ENCODE data around the gene POP4.
A peak's percentile ranks its signal among the peaks of the same experiment; 100 is the strongest.
"Not testable (repeated sequence)": the region's sequence is repeated elsewhere in the genome, so short reads cannot be mapped to it uniquely, and the experiment has no call there.

The POP4 gene

DNA sequence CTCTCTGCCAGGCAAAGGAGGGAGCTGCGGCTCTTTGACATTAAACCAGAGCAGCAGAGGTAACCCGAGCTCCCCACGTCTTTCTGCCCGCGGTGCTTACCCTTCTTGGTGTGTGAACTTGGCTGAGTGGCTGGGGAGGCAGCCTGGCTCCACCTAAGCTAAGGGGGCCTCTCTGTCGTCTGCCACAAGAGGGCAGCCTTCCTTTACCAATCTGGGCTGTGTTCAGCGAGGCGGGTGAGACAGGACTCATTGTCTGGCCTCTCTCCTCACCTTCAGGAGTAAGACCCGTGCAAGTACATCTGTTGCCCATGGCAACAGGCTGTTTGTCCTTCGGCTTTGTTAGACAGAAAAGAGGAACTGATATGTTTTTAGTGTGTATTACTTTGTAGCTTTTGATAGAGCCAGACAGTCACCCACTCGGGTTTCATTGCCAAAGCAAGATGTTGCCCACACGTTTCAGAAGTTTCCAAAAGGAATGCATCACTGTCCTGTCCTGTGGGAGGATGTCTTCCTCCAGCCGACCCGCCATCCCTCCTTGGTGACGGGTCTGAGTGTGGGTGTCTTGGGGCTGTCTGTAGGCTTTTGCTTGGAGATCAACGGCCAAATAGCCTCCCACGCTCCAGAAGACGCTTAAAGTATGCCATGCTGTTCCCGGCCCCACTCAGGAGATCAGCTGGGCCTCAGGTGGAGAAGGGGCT is 4.6 kb downstream of the POP4 start:
- peak; percentile 79 for DNase-seq (ENCODE audit: low read depth)

DNA sequence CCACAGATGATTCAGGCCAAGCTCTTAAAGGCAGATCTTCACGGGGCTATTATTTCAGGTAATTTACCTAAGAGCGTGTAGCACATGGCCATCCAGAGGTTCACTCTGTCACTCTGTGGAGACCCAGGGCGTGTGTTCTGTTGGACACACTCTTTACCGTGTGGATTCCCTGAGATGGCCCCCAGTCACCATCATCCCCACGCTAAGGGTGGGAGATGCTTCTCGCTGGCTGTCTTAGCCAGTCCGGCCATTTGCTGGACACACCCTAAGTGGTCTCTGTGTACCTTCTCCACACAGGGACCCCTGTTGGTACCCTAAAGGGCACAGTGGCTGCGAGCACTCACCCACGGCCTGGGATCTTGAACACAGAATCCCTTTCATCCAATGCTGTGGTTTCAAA is 6.0 kb downstream of the POP4 start:
- no peak for DNase-seq (ENCODE audit: low read depth)

DNA sequence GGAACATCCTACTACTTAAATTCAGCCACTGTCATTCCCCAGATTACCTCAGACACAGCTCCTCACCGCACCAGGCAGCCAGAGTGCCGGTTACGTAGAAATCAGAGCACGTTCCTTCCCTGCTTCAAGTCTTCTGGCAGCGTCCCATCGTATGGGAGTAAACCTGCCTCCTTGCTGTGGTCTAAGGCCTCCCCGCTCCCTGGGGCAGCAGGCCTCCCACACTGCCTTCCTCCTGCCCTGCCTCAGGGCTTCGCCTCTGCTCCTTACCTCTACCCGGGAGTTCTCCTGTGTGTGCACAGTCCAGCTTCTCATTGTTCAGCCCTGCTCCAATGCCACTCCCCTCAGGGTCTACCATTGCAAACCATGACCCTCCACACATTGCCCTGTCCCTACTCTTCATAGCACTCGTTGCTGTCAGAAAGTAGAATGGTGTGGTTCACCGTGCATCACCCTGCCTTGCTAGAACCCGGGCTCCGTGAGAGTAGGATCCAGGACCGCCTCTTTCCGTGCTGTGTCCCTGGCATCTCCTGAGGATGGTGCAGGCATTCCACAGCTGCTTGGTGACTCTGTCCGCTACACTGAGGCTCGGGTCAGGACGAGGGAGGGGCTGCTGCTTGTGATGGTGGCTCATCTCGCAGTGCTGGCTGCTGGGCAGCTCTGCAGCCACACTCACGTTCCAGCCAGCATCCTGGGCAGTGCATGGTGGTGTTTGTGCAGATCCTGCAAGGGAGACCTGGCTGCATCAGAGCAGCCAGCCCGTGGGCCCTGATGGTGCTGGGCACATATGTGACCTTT is 6.9 kb downstream of the POP4 start:
- no peak for DNase-seq (ENCODE audit: low read depth)

DNA sequence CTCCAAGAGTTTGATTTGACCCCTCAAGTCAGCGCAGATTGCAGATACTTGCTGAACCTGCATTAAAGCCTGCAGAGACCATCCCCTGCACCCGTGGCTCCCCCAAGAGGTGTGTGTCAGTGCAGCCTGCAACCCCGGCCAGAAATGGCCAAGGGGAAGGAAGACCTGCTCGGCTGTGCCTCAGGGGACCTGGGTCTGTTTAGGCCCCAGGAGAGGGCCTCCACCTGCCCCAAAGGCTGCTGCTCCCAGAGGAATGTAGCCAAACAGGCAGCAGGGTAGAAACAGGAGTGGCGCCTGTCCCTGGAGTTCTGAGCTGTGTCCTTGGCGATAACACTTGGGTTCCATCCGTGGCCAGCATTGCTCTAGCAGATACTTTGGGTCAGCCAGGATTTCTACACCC is 8.0 kb downstream of the POP4 start:
- DNase-seq (ENCODE audit: low read depth), result no peak

DNA sequence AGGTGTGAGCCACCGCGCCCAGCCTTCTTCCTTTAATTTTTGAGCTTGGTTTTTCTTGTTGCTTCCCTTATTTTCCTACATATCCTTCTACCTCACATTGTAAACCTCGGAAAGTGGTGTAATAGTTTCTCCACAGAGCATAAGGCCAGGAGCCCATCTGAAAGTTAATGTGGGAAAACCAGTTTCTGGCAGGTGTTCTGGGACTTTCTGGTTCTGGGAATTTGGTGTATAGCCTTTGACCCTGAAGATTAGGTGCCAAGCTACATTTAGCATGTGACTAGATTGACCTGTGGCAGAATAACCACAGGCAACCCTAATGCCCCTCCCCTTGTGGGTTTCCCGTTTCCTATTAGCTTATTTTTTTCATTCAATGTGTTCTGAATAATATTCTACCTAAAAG is 8.7 kb downstream of the POP4 start:
- no peak for DNase-seq (ENCODE audit: low read depth)

DNA sequence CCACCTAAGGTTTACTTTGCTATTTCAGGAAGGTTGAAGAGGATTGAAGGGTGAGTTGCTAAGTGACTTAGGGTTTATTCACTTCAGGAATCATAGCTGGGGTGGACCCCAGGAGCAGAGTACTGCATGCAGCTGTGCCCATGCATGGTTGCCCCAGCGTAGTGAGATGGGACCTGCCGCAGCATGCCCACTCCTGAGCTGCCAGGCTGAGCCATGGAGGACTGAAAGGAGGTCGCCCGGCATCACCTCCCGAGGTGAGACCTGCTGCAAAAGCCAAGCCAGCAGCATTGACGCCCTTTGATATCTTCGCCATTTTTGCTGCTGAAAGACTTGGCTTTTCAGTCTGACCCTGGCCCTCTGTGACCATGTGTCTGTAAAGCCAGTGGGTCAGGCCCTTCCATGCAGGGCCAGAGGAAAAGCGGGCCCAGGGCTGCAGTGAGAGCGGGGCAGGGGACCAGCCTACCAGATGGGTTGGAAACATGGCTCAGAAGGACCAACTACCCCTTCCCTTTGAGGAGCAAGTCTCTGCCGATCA is 9.9 kb downstream of the POP4 start:
- DNase-seq (ENCODE audit: low read depth), result no peak

DNA sequence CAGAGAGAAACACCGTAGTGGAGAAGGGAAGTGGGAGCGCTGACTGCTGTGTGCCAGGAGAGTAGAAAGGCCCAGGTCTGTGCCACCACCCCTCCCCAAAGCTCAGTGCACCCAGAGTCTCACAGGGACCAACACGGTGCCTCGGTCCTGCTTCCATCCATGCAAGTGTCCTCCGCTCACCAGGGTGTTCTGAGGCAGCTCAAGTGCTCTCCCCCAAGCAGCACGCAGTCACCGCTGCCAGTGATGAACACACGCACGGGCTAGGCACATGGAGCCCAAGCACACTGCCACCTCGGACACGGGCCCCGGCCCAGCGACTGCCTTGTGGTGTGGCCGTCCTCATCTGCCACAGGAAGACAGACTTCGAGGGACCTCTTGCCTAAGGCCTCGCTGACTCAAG is 10.5 kb downstream of the POP4 start:
- no peak for DNase-seq (ENCODE audit: low read depth)

DNA sequence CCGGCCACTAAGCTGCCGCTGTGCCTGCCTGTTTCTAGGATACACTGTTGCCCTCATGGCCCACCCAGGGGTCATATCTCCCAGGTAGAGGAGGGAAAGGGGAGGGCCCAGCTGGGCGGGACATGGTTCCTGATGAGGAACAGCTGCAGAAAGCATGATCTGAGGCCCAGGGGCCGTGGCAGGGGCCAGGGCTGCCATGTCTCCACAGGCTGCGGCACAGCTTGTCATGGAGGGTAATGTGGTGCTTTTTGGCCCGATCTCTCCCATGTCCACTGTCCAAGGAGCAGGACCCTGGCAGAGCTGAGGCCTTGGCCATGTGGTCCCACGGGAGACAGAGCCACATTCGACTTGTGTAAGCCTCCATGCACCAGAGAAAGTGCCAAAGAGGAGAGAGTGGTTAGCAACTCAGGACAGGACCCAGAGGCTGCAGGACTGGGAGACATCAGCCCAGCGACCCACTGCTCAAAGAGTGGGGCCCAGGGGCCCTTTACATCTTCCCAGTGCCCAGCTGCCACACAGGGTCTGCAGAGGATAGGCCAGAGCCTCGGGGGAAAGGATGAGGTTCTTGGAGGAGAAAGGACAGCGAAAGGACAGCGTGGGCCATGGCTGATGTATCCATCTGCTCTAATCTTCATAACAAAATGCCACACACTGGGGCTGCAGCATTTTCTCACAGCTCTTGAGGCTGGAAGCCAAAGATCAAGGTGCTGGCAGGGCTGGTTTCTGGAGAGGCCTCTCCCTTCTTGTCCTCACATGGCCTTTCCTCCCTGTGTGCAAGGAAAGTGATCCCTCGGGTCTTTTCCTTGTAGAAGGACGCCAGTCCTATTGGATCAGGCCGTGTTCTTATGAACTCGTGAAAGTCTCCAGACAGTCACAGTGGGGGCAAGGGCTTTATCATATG is 11.5 kb downstream of the POP4 start:
- DNase-seq (ENCODE audit: low read depth), result no peak

DNA sequence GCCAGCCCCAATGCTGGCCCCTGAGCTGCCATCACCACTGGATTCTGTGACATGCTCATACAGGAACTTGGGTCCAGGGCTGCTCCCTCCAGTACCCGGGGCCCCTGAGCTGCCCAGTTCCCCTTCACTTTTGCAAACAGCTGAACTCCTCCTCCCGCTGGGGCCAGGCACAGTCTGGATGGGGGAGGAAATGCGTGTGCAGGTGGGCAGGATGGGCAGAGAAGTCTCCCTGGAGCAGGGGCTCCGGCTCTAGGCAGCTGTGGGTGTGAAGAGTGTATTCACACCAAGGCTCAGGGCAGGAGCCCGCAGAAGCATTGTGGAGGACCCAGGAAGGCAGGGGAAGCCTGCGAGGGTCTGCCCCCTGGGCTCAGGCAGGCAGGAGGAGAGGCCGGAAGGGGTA is 12.4 kb downstream of the POP4 start:
- DNase-seq (ENCODE audit: low read depth), result no peak

DNA sequence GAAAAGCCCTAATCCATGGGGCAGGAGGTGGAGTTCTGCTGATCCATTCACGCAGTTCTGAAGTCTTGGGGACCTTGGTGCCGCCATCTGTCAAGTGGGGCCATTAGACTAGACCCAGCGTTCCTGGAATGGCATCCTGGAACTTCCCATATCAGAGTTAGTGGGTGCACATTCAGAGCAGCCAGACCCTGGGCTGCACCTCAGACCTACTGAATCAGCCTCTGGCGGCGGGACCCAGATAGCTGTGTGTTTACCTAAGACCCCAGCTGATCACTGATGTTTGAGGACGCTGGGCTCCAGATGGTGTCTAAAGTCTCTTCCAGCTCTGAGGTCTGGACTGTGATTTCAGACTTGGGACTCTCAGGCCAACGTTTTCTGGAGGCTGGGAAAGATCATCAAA is 12.8 kb downstream of the POP4 start:
- DNase-seq (ENCODE audit: low read depth), result no peak

DNA sequence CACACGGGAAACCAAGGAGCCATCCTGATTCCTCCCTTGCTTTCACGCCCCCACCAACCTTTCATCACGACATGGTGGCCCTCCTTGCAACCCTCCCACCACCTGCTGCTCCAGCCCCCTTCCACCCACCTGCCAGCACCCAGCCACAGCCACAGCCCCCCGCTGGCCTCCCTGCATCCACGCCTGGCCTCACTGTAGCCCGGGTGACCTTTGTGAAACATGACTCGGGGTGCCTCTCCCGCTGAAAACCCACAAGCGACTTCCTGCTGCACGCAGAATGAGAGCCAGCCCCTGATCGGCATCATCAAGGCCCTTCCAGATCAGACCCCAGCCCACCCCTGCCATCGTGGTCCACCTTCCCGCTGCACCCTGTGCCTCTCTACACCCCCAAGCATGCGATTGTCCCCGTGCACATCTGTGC is 14.9 kb downstream of the POP4 start:
- no peak for DNase-seq (ENCODE audit: low read depth)

DNA sequence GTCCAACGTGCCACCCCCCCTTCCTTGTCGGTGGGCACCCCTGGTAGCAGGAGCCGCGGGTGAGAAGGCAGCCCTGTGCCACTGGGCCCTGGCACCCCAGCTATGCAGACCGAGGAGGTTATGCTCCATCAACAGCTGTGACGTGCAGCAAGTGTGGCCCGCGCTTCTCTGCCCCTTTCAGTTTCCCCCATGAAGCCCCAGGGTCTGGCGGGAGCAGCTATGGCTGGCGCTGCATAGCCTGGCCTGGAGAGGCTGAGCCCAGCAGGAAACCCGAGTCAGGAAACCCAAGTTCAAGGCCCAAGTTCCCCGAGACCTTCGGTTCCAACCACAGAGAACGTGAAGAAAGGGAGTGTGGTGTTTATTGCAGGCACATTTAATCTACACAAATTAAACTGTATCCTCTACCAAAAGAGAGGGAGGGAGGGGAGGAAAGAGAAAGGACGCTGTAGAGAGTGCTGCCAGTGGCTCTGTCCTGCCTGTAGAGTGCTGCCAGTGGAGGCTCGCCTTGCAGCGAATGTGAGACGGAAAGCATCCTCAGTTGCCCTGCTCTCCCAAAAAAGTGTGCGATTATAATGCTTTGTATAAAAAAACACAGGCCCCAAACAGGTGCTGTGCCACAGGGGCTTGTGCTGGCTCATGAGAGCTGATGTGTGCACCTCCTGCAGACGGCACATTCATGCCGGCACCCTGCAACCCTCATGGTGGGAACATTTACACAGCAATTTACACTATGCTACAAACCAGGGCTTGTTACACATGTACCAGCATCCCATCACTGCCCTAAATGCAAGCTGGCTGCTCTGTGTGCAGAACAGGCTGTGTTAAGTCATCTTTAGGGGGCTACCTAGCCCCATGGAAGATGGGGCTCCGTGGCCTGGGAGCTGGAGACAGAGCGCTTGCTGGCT is 16.3 kb downstream of the POP4 start:
- DNase-seq (ENCODE audit: low read depth), result no peak

DNA sequence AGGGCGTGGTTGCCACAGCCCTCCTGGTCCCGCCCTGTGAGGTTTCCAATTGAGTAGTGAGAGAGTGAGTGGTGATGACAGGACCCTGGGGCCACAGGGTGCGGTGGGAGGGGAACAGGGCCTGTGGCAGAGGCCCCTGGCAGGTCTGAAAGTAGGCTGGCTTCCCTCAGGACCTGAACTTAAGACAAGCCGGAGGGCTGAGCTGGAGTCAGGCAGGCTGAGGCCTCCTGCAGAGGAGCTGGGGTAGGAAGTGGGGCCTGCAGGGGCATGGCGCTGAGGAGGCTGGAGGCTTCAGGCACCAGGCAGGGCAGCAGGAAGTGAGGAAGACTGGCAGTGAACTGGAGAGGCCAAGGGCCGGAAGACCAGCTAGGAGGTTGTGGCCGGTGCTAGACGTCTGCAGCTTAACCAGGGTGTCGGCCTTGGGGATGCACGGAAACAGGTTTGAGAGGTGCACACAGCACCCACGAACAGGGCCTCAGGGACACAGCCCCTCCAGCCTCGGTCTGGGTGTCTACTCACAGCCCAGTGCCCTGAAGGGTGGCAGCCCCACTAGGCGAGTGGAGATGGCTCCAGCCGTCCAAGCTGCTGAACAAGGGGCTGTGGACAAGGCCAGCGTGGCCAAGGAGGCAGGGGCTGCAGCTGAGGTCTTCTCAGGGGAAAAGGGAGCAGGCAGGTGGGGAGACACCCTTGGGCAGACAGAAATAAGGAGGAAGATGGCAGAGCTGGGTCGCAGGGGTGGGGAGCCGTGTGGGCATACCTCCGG is 17.8 kb downstream of the POP4 start:
- DNase-seq (ENCODE audit: low read depth), result no peak

DNA sequence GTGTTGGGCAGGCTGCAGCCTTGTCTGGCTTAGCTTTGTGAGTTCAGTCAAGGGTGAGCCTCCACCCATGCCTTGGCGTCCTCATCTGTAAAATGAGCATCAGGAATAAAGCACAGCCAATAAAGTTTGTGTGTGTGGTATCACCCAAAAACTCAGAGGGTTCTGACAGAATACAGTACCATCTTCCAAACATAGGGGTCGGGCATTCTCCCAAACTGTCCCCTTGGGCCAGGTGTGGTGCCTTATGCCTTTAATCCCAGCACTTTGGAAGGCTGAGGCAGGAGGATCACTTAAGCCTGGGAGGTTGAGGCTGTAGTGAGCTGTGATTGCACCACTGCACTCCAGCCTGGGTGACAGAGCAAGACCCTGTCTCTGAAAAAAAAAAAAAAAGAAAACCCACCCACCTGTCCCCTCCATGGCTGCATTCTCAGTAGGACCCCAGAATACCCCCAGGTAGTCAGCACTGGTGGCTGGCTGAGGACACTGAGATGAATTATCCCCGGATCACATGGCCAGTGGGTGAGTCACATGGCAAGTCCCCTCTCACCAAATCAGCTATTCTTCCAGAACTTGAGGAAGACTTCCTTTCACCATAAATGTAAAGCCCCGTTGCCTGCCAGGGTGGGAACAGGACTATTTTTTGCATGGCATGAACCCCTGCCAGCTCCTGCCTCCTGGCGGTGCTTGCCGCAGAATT is 18.6 kb downstream of the POP4 start:
- no peak for DNase-seq (ENCODE audit: low read depth)

DNA sequence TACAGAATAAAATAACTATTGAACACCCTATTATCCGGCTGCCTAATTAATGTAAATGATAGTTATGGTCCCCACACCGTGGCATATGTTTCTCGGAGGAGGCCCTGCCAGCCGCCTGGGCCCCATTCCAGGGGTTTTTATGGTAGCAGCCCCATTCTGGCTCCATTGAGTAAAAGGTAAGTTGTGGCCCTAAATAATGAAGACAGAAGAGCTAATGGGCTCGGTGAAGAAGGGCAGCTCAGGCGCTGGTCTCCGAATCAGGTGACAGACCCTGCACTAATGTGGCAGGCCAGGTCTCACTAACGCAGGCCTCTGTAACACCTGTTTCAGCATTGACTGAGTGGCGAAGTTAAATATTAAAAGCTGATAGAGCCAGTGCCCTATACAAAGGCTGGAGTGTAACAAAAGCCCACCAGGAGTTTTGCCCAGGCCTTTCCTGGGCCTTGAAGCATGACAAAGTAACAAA is 19.1 kb downstream of the POP4 start:
- no peak for DNase-seq (ENCODE audit: low read depth)

DNA sequence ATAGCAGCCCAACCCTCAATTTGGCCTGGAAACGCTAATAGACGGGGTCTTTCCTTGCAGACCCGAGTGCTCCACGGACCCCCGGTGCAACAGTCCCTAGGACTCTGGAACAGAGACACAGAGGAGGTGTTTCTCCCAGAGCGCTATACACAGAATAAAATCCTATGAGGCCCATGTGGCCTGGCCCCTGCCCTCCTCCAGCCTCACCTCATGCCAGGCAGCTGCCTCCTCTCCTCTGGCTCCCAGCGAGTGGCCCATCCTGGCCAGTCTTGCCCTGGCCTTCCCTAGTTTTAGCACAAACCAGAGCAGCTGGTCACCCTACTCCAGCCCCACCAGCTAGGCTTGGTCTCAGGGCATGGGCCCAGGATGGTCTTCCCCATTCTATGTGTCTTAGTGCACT is 20.3 kb downstream of the POP4 start:
- no peak for DNase-seq (ENCODE audit: low read depth)

DNA sequence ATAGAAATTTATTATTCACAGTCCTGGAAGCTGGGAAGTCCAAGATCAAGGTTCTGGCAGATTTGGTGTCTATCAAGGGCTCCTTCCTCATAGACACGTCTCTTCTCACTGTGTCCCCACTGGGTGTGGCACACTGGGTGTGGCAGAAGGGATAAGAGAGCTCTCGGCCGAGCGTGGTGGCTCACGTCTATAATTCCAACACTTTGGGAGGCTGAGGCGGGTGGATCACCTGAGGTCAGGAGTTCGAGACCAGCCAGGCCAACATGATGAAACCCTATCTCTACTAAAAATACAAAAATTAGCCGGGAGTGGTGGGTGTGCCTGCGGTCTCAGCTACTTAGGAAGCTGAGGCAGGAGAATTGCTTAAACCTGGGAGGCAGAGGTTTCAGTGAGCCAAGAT is 20.7 kb downstream of the POP4 start:
- not testable (repeated sequence) for DNase-seq (ENCODE audit: low read depth)

DNA sequence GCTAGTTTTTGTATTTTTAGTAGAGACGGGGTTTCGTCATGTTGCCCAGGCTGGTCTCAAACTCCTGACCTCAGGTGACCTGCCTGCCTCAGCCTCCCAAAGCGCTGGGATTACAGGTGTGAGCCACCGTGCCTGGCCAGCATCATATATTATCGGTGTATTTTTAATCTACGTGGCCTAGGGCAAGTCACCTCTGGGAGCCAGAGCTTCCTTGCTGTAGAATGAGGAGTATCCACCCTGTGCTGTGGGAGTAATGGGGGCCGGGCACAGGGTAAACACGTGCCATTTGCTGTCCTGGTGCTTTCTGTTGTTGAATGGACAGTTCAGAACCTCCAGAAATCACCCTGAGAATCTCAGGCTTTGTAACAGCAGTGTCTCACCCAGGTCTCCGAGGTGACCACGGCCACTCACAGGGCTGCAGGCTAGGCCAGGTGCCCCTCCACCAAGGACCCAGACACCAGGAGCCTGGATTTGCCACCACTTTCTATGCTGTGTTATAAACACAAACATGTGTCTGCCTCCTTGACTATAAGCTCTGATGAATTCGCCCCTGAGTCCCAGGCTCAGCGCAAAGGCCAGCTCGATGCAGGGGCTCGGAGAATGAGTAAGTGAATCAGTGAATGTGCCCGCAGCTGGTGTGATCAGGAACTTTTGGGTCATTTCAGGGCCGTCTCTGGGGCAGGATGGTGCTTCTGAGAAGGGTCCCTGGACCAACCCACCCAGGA is 22.7 kb downstream of the POP4 start:
- no peak for DNase-seq (ENCODE audit: low read depth)

DNA sequence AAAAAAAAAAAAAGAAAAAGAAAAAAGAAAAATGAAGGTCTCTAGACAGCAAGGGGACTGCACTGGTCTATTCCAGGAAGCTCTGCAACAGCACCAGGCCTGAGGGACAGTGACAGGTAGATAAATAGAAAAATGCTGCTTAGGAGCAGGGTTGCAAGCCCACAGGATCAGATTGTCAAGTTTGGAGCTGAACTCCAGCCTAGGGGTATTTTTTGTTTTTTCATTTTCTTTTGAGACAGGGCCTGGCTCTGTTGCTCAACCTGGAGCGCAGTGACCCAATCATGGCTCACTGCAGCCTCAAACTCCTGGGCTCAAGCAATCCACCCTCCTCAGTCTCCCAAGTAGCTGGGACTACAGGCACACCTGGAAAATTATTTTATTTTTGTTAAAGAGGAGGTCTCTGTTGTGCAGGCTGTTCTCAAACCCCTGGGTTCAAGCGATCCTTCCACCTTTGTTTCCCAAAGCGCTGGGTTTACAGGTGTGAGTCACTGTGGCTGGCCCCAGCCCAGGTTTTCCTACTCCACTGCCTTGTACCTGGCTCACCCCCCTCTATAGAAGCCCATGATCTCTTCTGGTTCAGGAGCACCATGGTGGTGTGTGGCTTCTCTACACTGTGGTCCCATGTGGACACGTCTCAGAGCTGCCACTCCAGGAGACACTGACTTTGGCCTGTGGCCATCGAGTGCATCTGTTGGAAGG is 23.9 kb downstream of the POP4 start:
- no peak for DNase-seq (ENCODE audit: low read depth)
